ELR (cell line): ENCODE results near the gene PNMA8B.

ENCODE experiments used
- DNase-seq: peaks from one replicate; pipeline ENCODE4 v3.0.0-alpha.2; 2015; ENCODE audit warnings: low read depth

Gene PNMA8B

DNA sequence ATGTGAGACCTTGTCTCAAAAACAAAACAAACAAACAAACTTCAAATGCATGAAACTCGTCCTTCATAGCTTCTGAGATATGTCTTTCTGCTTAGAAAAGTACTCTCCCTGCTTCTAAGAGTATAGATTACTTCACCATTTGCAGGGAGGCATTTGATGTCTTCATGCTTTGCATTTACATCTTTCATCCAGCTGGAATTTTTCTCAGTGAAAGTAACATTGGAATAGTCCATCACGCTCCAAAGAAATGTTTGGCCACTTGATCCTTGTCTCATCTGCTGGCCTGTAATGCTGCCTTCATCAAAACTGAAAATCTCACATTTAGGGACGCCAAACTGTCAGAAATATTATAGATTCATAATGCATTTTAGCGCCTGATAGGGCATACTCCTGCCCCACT is 43.5 kb downstream of the PNMA8B start:
- no peak for DNase-seq

DNA sequence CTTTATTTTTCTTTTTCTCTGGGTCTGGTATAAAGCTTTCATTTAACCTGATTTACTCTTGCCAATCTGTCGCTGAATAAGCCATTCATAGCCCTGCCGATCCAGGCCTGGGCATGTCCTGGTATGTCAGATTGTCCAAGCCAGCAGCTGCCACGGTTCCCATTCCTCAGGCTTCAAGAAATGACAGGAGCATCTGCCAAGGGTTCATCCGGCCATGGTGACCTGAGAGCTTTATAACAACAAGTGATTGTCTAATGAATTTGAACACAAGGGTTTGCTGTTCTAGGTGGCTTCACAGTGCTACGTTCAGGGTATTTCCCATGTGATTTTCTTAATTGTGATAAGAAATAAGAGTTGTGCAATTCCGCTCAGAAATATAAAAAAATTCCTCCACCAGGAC is 44.3 kb downstream of the PNMA8B start:
- no peak for DNase-seq

DNA sequence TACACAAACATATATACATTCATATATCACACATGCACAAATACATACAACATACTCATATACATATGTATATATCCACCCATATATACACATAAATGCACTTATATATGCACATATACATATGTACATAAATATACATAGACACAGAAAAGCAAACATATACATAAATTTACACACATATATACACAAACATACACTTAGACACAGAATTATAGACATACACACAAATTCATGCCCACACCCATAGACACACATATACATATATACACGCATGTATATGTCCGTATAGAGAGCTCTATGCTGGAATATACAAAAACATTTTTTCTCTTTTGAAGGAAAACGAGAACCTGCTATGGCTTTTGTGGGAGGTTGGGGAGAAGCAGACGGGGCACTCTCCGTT is 44.9 kb downstream of the PNMA8B start:
- DNase-seq, result no peak

DNA sequence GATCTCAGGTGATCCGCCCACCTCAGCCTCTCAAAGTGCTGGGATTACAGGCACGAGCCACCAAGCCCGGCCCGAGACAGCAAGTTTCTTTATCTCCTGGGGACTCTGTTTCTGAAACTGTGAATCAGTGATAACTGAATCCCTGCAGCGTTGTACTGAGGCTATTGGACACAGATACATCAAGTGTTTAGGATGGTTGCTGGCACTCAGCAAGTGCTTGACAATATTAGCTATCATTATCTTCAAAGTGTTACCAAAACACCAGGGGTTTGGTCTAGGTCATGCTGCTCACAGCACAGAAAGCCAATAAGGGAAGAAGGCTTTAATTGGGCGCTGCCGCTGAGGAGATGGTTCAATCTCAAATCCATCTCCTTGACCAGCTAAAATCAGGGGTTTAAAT is 46.4 kb downstream of the PNMA8B start:
- no peak for DNase-seq

DNA sequence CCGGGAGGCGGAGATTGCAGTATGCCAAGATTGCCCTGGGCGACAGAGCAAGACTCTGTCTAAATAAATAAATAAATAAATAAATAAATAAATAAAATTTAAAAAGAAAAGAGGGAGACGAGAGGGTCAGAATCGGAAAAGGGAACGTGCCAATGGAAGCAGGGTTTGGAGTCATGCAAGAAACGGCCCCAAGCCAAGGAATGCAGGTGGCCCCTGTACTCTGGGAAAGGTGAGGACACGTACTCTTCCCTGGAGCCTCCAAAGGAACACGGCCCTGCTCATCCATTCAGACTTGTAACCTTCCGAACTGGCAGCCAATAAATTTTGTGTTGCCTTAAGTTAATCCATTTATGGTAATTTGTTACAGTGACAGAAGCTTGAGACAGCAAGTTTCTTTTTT is 47.1 kb downstream of the PNMA8B start:
- no peak for DNase-seq

DNA sequence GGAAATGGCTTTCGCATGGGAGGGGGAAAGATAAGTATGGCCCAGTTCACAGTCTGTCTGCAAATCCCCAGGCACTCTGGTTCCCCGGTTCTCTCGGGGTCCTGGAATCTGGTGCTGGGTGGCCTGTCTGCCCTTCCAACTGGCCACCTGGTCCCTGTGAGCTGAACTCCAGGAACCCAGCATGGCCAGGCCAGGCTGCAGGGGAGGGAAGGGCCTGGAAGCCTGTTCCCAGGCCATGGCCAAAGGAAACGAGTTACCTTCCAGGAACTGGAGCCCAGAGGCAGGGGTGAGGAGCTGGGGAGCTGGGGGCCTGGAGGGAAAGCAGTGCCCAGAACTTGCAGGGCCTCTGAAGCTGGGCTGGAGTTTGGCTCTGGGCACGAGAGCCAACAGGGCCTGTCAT is 47.8 kb downstream of the PNMA8B start:
- DNase-seq, result no peak

DNA sequence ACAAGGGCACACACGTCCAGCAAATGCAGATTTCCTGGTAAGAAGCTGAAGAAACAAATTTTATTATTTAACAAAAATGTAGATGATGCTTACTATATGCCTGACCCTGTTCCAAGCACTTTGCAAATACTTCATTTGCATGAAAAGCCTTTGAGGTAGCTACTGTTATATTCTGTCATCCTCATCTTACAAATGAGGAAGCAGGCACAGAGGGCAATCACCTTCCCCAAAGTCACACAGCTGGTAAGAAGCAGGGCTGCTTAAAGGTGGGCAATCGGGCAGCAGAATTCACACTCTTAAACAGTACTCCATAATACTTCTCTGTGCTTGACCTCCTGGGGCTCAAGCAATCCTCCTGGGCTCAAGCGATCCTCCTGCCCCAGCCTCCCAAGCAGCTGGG is 48.7 kb downstream of the PNMA8B start:
- DNase-seq, result no peak

DNA sequence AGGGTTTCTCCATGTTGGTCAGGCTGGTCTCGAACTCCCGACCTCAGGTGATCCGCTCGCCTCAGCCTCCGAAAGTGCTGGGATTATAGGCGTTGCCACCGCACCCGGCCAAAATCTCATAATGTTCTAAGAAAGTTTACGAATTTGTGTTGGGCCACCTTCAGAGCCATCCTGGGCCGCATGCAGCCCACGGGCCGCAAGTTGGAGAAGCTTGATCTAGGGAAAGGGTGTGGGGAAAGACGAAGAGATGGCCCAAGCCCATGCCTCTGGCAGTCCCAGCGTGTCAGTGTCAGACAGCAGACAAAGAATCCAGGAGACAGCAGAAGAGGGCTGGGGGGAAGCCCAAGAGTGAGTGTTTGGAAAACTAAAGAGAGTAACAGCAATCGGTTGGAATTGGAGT is 49.6 kb downstream of the PNMA8B start:
- DNase-seq, result no peak

DNA sequence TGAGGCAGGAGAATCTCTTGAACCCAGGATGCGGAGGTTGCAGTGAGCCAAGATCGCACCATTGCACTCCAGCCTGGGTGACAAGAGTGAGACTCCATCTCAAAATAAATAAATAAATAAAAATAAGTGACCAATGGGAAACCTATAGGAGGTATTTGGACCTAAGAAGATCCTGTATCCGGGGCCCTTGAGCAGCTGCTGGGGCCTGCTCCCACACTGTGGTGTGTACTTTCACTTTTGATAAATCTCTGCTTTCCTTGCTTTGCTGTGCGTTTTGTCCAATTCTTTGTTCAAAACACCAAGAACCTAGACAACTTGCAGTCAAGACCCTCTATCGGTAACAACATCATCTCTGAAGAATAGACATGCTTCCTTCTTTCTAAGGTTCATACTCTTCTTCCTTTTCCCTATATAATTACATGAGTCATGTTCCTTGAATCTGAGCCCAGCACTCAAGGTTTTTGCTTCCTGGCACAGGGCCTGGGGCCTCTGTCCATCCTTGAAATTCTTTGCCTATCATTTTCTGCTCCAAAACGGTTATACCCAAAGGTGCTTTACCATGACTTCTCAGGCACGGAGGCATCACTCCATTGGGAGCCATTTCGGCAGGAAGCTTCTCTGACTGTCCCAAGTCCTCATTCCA is 52.7 kb downstream of the PNMA8B start:
- DNase-seq, result peak; percentile 70

DNA sequence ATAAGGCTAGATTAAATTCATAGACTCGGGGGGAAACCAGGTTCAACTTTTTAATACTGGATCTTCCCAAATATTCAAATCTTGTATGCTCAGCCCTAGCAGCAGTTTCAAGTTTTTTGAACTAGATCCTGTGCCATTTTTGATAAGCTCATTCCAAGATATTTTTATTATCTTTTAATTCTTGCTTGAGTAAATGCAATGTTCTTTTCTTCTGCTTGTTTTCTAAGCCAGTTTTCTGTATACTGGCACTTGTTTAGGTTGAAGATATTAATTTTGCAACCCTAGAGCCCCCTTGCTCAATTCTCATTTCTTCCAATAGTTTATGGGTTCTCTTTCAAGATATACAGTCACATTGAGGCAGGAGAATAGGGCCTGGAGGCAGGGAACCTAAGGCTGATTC is 53.8 kb downstream of the PNMA8B start:
- DNase-seq, result no peak
